HG02884 (cell line): Measurements from ENCODE around the gene RNF25.
"Not testable (repeated sequence)": the region's sequence is repeated elsewhere in the genome, so short reads cannot be mapped to it uniquely, and the experiment has no call there.

ENCODE experiments used
- ATAC-seq: cut with Tn5 transposase; IDR thresholded peaks from one replicate; pipeline ENCODE4 v1.9.1; 2021; ENCODE audit warnings: mild to moderate bottlenecking, moderate library complexity; ENCODE audit not compliant: unreplicated experiment

Gene RNF25

GRCh38 chr2:218671654-218672566, at the start of gene RNF25, which contains the start of gene STK36:
Gene RNF25, minus strand, starts transcription at chr2:218672002. Its CDS starts 32 bp downstream, at chr2:218671970.
Gene STK36, plus strand, starts transcription at chr2:218672086. Its CDS starts 744 bp downstream, at chr2:218672830.
- ATAC-seq = peak; percentile 98

GRCh38 chr2:218721488-218721887, 49.7 kb upstream of the RNF25 start:
- ATAC-seq = no peak

DNA sequence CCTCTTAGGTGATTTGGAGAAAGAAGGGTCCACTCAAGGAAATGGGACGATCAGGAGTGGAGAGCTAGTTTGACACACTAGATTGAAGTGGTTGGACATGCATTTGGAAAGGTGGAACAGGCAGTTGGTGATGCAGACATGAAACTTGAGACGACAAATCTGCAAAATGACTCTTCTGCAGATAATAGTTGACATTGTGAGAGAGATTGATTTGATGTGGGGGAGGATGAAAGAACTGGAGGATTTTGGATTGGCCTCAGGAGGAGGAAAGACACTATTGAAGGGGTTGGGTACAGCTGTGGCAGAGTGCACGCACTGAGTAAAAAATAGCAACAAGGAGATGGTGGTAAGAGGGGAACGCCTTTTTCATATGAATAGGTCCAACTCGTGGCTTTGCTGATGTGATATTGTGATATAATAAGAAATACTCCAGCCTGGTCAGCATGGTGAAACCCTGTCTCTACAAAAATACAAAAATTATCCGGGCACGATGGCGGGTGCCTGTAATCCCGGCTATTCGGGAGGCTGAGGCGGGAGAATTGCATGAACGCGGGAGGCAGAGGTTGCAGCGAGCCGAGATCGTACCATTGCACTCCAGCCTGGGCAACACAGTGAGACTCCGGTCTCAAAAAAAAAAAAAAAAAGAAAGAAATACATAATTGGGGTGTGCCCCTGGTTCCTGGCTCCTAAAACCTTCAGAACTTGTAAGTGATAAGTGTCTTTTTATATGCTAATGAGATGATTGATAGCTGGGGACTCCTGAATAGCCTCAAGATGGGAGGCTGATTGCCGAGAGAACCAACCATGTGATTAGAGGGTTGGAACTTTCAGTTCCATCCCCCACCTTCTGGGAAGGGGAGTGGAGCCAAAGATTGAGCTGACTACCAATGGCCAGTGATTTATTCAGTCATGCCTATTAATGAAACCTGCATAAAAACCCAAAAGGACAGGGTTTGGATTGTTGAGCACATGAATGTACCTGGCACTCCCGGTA, 48.5 kb upstream of the RNF25 start:
- no peak for ATAC-seq

GRCh38 chr2:218719457-218719856, 47.7 kb upstream of the RNF25 start:
- ATAC-seq = no peak

- ATAC-seq = no peak
Observed at GRCh38 chr2:218718058-218718457, 46.3 kb upstream of the RNF25 start.

DNA sequence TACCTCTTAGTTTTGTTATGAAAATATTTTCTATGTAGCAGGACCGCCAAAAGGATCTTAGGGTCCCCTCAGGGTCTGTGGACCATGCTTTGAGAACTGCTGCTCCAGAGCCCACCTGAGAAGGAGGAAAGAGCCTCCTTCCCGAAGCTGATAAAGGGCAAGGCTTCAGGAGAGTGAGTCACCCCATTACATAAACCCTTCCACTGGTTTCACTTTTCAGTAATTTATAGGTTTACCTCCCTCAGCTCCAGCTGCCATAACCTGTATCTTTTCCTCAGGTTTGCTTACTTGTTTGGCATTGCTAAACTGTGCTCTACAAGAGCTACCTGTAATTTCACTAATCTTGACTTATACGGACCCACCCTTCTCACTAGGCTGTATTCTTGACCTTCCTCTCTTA, 45.5 kb upstream of the RNF25 start:
- no peak for ATAC-seq

DNA sequence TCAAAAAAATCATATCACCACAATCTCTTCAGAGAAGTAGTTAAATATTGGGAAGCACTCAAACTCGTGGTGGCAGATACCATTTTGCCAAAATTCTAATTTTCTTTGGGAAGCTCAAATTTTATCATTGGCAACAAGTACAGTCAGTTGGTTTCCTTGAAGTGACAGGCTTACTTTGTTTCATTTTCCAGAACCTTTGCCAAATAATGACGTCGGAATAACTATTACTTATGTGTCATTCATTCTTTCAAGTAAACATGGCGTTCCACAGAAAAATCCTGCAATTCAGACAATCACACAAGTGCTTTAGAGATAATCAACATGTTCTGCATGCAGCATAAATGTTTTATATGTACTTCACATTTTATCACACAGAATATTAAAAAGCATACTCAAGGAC, 44.3 kb upstream of the RNF25 start:
- no peak for ATAC-seq

DNA sequence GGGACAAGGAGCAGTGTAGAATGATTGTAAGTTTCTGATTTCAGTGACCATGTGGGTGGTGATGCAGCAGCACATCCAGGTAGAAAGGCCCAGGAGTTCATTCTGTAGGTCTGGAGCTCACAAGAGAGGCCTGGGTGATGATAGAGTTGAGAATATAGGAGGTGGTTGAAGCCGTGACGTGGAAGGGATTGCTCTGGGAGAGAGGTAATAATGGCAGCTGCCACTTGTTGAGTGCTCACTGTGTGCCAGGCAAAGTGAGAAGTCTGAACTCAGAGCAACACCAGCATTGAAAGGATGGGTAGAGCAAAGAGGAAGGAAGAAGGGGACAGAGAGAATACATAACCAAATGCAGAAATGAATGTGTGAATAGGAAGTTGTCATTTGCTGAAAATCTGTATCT, 42.1 kb upstream of the RNF25 start:
- ATAC-seq = no peak

GRCh38 chr2:218711550-218711929, 39.7 kb upstream of the RNF25 start:
- no peak for ATAC-seq

DNA sequence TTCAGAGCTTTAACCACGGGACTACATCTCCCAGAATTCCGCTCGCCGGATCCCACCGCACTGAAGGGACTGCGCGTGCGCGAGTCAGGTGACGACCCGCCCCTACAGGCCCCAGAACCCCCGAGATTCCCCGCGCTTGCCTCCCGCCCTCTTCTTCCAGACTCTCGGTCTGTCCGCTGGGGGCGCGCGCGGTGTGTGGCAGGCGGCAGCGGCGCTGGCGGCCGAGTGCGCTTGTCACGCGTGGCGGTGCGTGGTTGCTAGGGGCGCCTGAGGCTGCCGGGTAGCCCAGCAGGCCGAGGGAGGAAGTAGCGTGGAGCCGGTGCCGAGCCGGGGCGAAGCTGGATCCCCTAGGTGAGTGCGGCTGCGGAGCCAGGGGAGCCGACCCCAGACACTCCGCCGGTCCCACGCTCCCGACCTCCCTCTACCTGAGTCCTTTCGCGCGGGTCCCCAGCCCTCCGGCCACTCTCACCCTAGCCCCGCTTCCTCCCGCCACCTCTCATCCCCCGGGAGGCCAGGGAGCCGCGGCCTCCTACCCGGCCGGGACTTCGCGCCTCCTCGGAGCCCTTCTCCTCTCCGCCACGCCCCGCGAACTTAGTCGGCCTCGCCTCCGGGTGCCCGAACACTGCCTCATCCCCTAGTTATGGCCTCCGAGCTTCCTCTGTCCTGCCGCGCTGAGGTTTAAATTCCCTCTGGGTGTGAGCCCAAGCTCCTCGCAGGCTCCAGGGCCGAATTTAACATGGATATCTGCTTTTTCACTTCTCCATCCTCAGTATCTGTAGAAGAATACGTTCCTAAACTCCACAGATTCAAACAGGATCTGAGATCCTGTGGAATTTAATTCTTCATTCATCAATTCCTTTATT, 39.1 kb upstream of the RNF25 start, which contains the start of gene TTLL4:
Gene TTLL4 (plus strand): TSS at position 149 of the 863 bp plus-strand sequence. CDS start 26,842 bp downstream, outside the sequence.
- peak; percentile 86 for ATAC-seq

GRCh38 chr2:218710334-218710686, 38.5 kb upstream of the RNF25 start:
- no peak for ATAC-seq

- no peak for ATAC-seq
Observed at GRCh38 chr2:218709908-218710307, 38.1 kb upstream of the RNF25 start.

GRCh38 chr2:218708086-218708485, 36.3 kb upstream of the RNF25 start:
- no peak for ATAC-seq

DNA sequence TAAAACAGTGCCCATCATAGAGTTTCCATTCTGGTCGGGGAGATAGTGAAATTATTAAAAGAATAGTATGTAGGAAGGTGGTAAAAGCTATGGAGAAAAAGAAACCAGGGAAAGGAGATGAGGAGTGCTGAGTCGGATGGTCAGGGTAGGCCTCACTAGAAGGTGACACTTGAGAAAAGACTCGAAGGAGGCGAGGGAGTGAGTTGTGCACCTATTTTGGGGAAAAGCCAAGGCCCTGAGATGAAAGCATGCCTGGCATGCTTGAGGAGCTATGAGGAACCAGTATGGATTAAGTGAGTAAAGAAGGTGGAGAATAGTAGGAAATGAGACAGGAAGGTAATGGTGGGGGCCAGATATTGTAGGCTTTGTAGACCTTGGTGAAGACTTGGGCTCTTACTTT, 31.5 kb upstream of the RNF25 start:
- ATAC-seq = no peak

GRCh38 chr2:218701806-218702205, 30.0 kb upstream of the RNF25 start:
- ATAC-seq = no peak

DNA sequence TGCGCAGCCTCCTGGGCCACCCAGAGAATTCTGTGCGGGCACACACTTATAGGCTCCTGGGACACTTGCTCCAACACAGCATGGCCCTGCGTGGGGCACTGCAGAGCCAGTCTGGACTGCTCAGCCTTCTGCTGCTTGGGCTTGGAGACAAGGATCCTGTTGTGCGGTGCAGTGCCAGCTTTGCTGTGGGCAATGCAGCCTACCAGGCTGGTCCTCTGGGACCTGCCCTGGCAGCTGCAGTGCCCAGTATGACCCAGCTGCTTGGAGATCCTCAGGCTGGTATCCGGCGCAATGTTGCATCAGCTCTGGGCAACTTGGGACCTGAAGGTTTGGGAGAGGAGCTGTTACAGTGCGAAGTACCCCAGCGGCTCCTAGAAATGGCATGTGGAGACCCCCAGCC, 27.1 kb upstream of the RNF25 start:
- no peak for ATAC-seq

- no peak for ATAC-seq
Observed at GRCh38 chr2:218694405-218695145, 22.8 kb upstream of the RNF25 start.

- no peak for ATAC-seq
Observed at GRCh38 chr2:218691234-218691633, 19.4 kb upstream of the RNF25 start.

- not testable (repeated sequence) for ATAC-seq
Observed at GRCh38 chr2:218687400-218688060, 15.7 kb upstream of the RNF25 start.
